Nephron (organoid): Measurements from ENCODE around the gene DHX35.
A peak's percentile ranks its signal among the peaks of the same experiment; 100 is the strongest.

Experiments used
- H3K27ac Mint-ChIP-seq, 3 experiments: 2 replicates each; pipeline ENCODE4 v1.8.0; 2020; ENCODE audit warnings: mixed read lengths in 3 of 3, mild to moderate bottlenecking in 2 of 3, moderate library complexity in 1 of 3
- H3K27me3 Mint-ChIP-seq: 2 replicates; pipeline ENCODE4 v1.8.0; 2021; ENCODE audit warnings: low read depth, mild to moderate bottlenecking, moderate library complexity, mixed read lengths
- H3K36me3 Mint-ChIP-seq: 2 replicates; pipeline ENCODE4 v1.8.0; 2020; ENCODE audit warnings: low read depth, mixed read lengths
- H3K4me1 Mint-ChIP-seq: 2 replicates; pipeline ENCODE4 v1.8.0; 2020; ENCODE audit warnings: mixed read lengths
- H3K4me3 Mint-ChIP-seq, 3 experiments: 2 replicates each; pipeline ENCODE4 v1.8.0; 2020; ENCODE audit warnings: mild to moderate bottlenecking in 3 of 3, mixed read lengths in 3 of 3, moderate library complexity in 2 of 3
- H3K9me3 Mint-ChIP-seq: 2 replicates; pipeline ENCODE4 v1.8.0; 2020; ENCODE audit warnings: mixed read lengths
- CTCF ChIP-seq, 3 experiments: fragments of 200-600 bp; sonication (generic); IDR thresholded peaks; one replicate each; pipeline ENCODE4 v1.5.0; 2021; ENCODE audit warnings: antibody characterized with exemption in 3 of 3; ENCODE audit not compliant: unreplicated experiment in 3 of 3

DHX35 gene

GRCh38 chr20:39072653-39073052, 110.5 kb downstream of the DHX35 start:
- no peaks in the 10 kb centered on the region for H3K4me1 Mint-ChIP-seq
- peaks cover 4% of the 10 kb centered on the region for H3K9me3 Mint-ChIP-seq
- no peak overlapping the region for H3K4me3 Mint-ChIP-seq
- peaks cover 36% of the 10 kb centered on the region for H3K27me3 Mint-ChIP-seq
- no peaks in the 10 kb centered on the region for H3K36me3 Mint-ChIP-seq
- TF ChIP-seq CTCF (IDR thresholded peaks at IDR 0.05; ENCODE audit: unreplicated experiment in 3 of 3), result no peak
- no peak overlapping the region for H3K27ac Mint-ChIP-seq

- no peak for TF ChIP-seq CTCF (IDR thresholded peaks at IDR 0.05; ENCODE audit: unreplicated experiment in 3 of 3)
Measured at GRCh38 chr20:39075731-39076130, 113.6 kb downstream of the DHX35 start.

GRCh38 chr20:39076958-39077357, 114.8 kb downstream of the DHX35 start:
- no peaks in the 10 kb centered on the region for H3K36me3 Mint-ChIP-seq
- H3K27me3 Mint-ChIP-seq, result peaks cover 16% of the 10 kb centered on the region
- H3K4me3 Mint-ChIP-seq, result no peak overlapping the region
- H3K4me1 Mint-ChIP-seq, result peaks cover 6% of the 10 kb centered on the region
- TF ChIP-seq CTCF (IDR thresholded peaks at IDR 0.05; ENCODE audit: unreplicated experiment in 3 of 3), result no peak
- no peaks in the 10 kb centered on the region for H3K9me3 Mint-ChIP-seq
- no peak overlapping the region for H3K27ac Mint-ChIP-seq

More at GRCh38 chr20:39075731-39076130, 113.6 kb downstream of the DHX35 start:
- Mint-ChIP-seq H3K36me3 (no peaks in the 10 kb centered on the region), H3K27me3 (peaks cover 21% of the 10 kb centered on the region), H3K27ac (no peak overlapping the region), H3K9me3 (no peaks in the 10 kb centered on the region), H3K4me3 (no peak overlapping the region), H3K4me1 (no peaks in the 10 kb centered on the region)

GRCh38 chr20:39080326-39080725, 118.2 kb downstream of the DHX35 start:
- Mint-ChIP-seq H3K9me3 (peaks cover 5% of the 10 kb centered on the region), H3K36me3 (no peaks in the 10 kb centered on the region), H3K4me1 (peaks cover 16% of the 10 kb centered on the region), H3K27me3 (peaks cover 10% of the 10 kb centered on the region), H3K27ac (no peak overlapping the region), H3K4me3 (no peak overlapping the region)
- no peak for TF ChIP-seq CTCF (IDR thresholded peaks at IDR 0.05; ENCODE audit: unreplicated experiment in 3 of 3)

- Mint-ChIP-seq H3K27me3 (peaks cover 10% of the 10 kb centered on the region), H3K36me3 (no peaks in the 10 kb centered on the region), H3K4me1 (peaks cover 16% of the 10 kb centered on the region), H3K4me3 (no peak overlapping the region), H3K9me3 (peaks cover 5% of the 10 kb centered on the region), H3K27ac (no peak overlapping the region)
- TF ChIP-seq CTCF (IDR thresholded peaks at IDR 0.05; ENCODE audit: unreplicated experiment in 3 of 3), result peak; percentile 88 to 93 (median 91)
Measured at GRCh38 chr20:39081255-39081654, 119.1 kb downstream of the DHX35 start.

GRCh38 chr20:39082622-39083398, 120.7 kb downstream of the DHX35 start:
- Mint-ChIP-seq H3K4me3 (no peak overlapping the region), H3K36me3 (no peaks in the 10 kb centered on the region), H3K27me3 (peaks cover 8% of the 10 kb centered on the region), H3K27ac (no peak overlapping the region), H3K9me3 (peaks cover 5% of the 10 kb centered on the region), H3K4me1 (peaks cover 16% of the 10 kb centered on the region)
- TF ChIP-seq CTCF (IDR thresholded peaks at IDR 0.05; ENCODE audit: unreplicated experiment in 3 of 3), result no peak
